C1 segment of cervical spinal cord (tissue), 14 donors: ENCODE measurements around the gene FZD4.
"Not testable (repeated sequence)": the region's sequence is repeated elsewhere in the genome, so short reads cannot be mapped to it uniquely, and the experiment has no call there.

ENCODE experiments used
- DNase-seq, 14 donors: peaks; one replicate each; lab custom pipeline; 2025; lab: John Stamatoyannopoulos, UW

FZD4 gene

DNA sequence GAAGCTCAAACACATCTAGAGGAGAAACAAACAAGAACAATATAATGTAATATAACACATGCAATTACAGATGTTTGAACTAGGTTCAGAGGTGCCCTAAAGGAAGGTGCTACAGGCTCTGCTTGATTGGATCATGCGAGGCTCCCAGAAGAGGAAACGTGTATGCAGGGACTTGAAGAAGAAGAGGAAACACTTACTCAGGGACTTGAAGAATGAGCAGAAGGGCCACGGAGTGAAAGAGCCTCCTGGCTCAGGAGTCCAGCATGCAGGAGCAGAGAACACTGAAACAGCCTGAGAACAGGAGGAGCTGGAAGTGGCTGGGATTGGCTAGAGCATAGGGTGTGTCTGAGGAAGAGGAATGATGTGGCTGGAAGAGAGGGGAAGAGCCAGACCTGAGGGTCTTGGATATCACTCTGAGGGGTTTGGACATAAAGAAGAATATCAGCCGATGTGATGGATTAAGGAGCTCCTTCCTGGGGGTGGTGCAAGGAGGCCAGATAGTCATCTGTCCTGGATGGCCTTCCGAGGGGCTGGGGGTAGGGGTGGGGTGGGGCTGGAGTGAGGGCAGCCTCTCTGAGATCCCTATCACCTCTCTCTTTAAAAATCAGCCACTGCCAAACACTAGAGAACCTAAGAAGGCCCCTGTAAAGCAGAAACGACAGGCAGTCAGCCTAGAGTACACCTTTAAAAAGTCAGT, 16.8 kb downstream of the FZD4 start:
- no peak for DNase-seq

DNA sequence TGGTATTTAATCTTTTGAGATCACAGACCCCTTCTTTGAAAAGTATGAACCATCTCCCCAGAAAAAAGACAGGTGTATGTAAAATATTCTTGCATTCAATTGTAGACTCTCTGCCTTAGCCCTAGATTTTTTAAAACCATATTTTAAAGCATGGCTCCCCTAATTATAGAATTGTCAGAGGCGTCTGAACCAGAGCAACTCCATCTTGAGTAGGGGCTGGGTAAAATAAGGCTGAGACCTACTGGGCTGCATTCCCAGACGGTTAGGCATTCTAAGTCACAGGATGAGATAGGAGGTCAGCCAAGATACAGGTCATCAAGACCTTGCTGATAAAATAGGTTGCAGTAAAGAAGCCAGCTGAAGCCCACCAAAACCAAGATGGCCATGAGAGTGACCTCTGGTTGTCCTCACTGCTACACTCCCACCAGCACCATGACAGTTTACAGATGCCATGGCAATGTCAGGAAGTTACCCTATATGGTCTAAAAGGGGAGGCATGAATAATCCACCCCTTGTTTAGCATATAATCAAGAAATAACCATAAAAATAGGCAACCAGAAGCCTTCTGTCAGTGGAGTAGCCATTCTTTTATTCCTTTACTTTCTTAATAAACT, 17.9 kb downstream of the FZD4 start:
- DNase-seq = not testable (repeated sequence)

DNA sequence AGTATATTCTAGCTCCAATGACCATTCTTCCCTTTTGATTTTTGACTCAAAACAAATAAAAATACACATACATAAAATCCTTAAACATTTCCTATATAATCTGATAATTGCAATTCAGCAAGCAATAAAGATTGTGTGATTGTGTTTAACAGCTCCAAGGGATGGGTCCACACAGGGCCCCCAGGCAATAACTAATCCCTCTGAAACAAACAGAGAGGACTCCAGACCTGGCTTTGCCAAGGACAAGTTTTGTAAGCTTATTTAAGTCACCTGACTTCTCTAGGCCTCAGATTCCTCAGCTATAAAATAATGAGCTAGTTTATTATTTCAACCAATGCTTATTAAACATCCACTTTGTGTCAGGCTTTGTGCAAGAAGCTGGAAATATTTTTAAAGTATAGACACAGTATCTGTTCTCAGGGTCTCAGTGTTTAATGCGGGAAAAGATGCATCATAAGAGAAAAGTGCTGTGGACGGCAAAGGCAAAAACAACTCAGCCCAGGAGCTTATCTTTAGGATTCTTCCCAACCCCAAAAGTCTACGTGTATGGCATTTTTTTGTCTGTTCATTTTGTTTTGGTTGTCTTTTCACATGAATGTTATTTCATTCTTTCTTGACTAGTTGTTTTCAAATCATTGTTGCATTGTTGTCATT, 20.1 kb downstream of the FZD4 start:
- DNase-seq = no peak

DNA sequence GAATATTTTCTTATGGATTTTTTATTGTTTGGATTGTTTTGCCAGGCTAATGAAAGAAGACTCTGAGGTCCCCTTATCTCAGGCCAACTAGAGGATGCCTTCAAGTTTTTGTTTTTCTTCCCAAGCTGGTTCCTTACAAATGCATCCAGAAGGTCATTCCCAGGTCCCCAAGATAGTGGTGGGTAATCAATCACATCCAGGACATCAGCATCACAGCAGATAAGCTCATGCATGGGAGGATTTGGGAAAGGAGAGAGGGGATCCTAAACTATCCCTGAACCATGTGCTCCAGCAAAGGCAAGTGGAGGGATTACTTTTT, 20.7 kb downstream of the FZD4 start:
- DNase-seq = no peak

DNA sequence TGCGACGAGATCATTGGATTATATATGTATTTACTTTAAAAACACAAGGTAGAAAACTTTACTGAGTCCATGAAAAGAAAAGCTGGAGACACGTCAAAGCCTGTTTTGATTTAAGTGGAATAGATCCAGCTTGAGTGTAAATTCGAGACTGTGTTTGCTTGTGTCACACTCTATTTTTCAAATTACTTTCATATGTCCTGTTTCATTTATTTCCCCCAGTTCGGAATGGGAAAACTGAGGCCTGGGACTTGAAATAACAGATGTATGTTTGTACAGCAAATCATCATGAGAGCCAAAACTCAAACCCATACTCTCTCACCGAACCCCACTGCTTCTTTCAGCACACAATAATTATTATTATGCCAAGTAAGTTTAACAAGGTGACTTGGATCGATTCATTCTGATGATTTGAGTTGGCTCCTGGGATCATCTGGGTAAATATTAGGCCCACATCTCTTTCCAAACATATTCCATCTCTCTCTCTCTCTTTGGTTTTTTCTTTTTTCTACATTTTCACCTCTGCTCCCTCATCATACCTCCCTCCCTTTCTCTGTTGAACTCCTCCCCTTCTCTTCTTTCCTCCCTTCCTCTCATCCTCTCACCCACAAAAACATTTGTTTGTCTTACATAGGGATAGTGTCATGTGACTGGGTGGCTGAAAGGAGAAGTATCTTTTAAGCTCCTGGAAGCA, 21.2 kb downstream of the FZD4 start:
- no peak for DNase-seq

DNA sequence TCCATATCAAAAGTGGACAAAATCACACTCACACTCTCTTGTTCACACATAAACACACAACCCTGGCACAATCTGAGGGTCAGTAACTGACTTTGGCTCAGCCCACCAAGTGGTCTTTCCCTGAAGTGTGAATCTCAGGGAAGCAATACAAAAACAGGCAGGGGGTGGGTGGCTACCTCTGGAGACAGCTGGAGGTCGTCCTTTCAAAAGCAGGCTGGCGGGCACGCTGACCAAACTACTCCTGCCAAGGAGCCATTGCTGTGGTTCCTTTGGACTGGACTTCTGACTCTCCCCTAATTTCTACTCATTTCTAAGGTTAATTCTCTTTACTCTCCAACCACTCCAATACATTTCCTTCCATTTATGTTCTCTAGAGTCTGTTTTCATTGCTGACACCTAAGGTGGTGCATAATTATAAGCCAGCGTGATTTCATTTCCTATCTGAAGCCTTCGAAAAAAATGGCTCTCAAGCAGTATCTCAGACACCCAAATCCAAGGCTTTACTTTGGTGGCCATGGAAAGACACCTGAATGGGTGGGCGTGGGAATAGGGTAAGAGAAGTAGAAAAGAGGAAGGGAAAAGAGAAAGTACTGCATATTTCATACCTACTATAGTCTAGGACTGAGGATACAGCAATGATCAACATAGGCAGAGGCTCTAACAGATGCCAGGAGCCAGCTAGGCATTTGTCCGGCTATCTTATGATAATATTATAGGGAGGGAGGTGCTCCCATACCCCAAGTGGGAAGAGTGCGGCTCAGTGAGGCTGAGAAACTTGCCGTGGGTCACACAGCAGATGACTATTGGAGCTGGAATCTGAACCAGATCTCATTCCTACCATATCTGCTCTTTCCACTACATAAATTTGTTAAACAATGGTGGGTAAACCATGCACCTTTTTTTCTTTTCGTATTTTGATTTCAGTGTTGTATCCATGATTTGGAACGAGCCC, 22.0 kb downstream of the FZD4 start:
- no peak for DNase-seq

DNA sequence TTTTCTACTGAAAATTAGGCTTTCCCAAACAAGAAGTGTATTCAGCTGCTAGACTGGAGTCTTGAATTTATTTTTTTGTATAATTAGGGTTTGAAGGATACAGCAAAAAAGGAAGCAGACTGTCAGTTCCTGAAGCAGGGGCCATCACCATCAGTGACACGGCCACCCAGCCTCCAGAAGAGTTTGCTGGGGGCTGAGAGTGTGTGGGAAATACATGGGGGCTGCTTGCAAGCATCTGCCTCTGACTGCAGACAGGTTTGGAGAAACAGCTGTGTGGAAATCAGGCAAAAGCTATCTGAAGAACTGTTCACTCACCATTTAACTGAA, 23.0 kb downstream of the FZD4 start:
- DNase-seq = no peak

DNA sequence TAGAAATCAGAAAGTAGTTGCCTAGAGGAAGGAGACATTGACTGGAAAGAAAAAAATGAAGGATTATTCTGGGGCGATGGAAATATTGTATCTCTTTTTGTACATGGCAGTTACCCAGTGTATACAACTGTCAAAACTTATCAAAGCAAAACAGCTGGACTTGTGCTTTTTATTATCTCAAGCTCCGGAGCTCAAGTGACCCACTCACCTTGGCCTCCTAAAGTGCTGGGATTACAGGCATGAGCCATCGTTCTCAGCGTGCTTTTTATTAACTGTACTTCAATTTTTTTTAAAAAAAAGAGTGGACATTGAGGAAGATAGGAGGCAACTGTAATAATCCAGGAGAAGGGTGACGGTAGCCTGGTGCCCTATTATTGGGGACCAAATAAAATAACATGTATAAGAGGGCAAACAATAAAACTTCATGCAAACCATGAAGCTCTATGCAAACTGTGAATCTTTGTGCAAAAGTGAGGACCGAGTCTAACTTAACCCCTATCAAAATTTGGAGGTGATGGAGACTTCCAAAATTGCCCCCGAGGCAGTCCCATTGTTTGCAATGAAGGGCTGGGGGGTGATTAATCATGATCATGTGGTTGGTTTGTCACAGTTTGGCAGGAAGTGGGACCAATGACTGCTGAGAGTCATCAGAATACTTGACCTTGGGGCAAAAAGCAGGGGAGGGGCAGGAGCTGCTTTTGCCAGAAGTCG, 23.5 kb downstream of the FZD4 start:
- peak in 1 of 14 donors; percentile 13 for DNase-seq

DNA sequence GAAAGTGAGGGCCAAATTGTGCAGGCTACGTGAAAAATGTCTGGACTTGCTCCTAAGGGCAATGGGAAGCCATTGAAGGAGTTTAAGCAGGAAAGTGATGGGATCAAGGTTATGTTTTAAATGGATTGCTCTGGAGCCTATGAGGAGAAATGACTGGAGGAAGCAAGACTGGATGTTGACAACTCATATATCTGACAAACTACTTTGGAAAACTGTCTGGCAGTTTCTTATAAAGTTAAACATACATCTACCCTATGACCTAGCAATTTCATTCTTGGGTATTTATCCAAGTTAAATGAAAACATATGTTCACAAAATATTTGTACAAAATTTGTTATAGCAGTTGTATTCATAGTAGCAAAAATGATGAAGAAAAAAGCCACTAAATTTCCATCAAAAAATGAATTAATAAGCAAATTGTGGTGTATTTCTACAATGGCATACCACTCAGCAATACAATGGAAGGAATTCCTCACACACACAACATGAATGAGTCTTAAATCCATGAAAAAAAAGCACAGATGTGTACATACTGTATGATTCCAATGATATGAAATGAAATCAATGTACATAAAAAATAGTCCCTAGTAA, 24.1 kb downstream of the FZD4 start:
- DNase-seq = no peak

DNA sequence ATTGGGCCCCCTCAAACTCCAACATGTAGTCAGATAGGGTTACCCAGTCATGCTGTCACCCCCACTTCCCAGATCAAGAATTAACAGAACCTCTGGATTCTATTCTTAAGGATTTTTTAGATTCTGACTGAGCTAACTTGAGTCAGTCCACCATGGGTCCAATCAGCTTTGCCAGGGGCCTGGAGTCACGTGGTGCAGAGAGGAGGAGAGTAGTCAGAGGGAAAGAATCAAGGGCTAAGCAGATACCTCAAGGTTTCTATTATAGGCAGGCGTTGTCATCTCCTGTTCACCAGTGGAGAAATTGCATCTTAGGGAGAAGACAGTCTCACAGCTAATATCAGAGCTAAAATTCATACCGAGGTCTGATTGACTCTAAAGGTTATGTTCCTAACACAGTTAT, 28.2 kb downstream of the FZD4 start:
- no peak for DNase-seq

DNA sequence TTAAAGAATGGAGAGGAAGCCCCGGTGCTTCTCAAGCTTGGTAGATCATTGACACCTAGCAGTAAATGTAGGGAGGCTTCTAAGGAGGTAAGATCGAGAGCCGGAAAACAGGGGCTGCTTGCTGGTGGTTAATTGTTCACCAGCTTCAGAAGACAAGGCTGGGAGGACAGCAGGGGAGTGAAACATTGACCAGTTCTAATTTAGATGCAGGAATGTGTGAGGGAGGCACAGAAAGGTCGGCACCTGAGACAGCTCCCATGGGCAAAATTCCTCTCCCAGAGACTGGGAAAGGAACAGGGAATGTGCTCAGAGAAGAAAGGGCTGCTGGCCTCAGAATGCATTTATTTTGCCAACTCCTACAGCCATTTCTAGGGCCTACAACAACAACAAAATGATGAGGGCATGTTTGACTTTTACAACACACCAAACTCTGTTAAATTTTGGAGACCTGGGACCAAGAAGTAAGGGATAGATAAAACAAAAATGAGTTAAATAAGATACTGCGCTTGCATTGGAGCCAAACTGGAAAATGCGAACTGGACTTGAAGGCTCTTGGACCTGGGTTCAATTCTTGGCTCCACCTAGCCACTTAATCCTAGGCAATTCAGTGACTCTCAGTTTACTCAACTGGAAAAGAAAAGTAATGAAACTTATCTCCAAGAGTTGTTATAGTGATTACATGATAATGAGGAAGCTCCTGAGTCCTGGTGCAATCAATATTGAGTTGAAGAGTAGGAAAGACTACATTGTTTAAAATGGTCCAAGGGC, 31.0 kb downstream of the FZD4 start:
- no peak for DNase-seq

DNA sequence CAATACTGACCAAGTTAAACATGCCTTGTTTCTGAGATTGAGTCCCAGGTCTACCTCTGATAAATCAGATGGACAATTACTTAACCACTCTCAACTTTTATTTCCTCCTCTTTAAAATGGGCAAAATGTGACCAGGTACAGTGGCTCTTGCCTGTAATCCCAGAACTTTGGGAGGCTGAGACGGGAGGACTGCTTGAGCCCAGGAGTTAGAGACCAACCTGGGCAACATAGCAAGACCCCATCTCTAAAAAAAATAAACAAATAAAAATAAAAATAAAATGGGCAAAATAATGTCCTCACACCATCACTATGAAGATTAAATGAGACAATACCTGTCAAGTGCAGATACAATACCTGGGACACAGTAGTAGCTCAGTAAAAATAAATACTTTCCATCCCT, 33.0 kb downstream of the FZD4 start:
- DNase-seq = no peak

DNA sequence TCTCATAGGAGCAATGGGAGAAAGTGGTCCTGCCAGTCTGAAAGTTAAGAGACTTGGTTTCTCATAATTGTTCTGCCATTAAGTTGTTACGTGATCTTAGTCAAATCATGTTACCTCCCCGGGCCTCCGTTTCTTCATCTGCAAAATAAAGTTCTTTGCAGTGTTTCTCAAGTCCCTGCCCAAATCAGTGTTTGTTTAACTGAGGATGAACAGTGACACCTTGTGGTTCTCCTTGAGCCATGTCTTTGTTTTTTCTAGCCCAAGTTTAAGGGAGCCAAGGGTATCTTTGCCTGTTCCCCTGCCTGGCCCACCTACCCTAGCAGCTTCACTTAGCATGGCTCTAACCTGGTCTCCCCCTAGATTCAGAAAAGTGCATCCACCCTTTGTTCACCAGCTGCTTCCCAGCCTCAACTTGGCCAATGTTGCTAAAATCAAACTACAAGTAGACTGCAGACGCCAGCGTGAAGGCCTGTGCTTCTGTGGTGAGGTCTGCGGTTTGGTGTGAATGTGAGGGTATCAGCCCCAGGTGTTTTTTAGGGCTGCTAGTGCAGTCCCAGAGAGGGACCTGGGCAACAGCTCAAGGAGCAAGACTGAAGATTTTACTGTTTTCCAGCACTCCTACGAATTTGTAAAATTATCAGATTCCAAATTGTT, 35.5 kb downstream of the FZD4 start:
- peak in 1 of 14 donors; percentile 5 for DNase-seq

DNA sequence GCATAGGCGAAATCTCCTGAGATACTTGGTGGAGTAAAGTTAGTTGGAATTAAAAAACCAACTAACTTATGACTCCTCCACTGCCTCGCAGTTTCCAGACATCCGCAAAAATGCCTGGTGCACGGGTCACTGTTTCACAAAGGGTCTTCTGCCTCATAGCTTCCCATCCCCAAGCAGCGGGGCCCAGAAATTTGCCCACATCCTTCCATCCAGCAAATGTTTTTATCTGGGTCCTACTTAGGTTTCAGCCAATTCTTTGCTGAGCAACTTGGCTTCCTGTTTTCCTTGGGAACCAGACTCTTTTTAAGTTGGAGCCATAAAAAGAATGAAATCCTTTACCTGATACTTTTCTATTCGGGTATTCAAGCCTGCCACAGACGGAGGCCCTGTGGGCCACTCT, 36.2 kb downstream of the FZD4 start:
- DNase-seq = no peak

DNA sequence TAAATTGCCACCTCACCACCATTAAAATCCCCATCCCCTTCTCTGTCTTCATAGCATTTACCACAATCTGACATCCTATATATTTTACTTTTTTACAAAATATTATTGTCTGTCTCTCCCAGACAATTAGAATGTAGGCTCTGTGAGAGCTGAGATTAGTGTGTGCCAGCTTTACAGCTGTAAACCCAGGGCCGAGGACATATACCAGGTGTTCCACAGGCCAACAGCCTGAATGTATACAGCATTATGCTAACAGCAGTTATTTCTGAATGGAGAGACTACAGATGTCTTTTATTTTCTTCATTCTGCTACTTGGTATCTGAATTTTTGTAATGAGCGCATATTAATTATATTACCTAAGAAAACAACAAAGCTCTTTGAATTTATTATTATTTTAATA, 36.7 kb downstream of the FZD4 start:
- DNase-seq = no peak

DNA sequence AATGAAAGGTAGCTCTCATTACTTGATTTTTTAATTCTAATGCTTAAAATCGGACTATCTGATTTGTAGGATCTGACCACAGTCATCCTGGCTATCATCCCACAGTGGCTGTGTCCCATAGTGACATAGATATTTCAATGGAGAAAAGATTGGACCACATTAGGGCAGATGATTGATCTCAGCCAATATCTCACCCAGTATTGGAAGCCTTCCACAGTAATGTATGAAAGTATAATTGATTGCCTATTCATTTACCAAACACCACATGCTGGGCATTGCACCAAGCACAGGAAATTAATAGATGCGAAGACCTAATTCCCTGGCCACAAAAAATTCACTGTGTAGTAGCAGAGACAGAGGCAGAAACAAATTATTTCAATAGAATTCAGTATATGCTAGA, 37.6 kb downstream of the FZD4 start:
- DNase-seq = no peak

DNA sequence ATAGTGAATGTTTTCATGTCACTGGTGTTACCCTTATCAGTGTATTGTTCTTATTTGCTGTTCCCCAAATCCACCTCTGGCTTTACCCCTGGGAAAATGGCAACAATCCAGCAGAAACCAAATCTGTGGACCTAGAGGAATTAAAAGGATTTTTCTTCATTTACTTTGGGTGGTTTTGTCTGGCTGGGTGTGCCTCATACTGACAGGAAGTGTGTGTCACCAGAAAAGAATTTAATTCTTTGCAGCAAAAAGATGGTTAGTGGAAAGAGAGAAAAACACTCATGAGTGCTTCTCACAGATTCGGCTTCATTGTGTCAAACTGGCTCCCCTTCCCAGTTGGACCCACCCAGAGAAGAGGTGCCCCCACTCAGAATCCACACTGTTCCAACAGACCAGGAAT, 38.9 kb downstream of the FZD4 start:
- no peak for DNase-seq

DNA sequence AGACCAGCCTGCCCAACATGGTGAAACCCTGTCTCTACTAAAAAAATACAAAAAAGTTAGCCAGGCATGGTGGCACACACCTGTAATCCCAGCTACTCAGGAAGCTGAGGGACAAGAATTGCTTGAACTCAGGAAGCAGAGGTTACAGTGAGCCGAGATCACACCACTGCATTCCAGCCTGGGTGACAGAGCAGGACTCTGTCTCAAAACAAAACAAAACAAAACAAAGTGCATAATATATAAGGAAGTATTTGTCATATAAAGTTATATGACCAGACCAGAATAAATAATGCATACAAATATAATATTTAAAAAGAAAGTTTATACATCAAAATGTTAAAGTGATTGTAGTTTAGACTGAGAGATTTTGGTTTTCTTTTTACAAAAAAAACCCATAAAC, 39.3 kb downstream of the FZD4 start:
- DNase-seq = not testable (repeated sequence)

DNA sequence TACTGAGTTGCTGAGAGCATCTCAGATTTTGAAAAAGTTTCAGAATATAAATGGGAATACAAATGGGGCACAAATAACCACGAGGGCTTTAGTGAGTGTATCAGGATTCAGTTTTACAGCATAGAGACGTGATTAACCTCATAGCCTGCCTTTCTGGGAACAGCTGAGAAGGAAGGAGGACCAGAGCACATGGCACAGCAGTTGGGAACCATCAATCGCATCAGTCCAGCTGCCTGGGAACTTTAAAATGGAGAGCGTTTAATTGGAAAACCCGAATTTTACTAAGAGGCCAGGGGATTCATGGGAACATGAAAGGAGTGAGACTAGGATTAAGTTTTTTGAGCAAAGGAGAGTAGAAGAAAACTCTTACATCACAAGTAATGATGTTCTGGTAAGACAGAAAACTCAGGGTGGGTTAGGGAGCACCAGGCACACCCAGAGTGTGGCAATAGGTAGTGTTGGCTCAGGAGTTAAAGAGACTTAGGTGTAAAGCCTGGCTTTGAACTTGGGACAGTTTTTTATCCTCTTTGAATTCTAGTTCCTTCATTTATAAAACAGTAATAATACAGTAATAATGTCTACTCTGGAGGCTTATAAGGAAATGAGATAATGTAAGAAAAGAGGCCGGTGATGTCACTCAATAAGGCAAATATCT, 40.2 kb downstream of the FZD4 start:
- DNase-seq = no peak
